SK-N-MC (cell line): ENCODE results near the gene GLRX3.

Experiments
- FOXP2 ChIP-seq: optimal IDR thresholded peaks from 2 replicates; pipeline ENCODE3; 2011; ENCODE audit warnings: mild to moderate bottlenecking, moderate library complexity; ENCODE audit not compliant: insufficient read depth; ENCODE audit errors: extremely low read length, control extremely low read depth
- POLR2AphosphoS5 ChIP-seq: IDR thresholded peaks from 2 replicates; pipeline ENCODE4 v1.6.1; 2012; ENCODE audit warnings: mild to moderate bottlenecking, low read depth, low read length, borderline replicate concordance

DNA sequence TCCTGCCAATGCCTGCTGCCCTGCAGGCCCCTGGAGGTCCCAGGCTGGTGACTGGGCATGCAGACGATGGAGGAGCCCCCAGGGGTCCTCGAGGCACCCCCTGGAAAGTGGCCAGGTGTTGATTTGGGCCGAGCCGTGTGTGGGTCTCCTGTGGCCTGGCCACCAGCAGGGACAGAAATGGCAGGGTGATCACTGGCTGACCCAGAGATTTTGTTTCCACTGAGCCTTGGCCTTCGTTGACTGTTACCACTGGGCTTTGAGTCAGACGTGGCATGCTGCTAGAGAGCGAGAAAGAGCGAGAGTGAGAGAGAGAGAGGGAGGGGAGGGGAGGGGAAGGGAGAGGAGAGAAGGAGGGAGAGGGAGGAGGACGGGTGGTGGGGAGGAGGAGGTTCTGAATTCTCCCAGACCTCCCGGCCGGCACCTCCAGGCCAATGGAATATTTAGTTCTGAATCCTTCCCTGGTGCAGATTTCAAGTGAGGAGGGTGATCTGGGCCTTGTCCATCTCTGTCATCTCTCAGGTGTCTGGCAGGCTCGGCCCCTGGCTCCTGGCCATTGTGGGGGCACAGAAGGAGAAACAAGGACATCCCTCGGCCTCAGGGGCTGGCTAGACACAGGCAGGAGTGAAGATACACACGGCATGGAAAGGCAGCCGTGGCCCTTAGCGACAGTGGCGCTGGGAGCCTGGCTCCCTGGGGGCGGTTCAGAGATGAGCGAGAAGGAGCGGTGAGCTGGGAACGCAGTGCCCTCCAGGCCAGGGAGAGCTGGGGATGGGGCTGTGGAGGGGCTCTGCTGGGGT lies 58.2 kb downstream of the GLRX3 start:
- TF ChIP-seq POLR2AphosphoS5 (no peak), FOXP2 (no peak)
